Karpas-422 (cell line): ENCODE measurements around the gene FAM180A. TPM values are rescaled to one million over a fixed set of nuclear protein-coding genes. Genes with fewer than 3 reads are reported as not detected.

Experiments
- DNase-seq: peaks from one replicate; pipeline ENCODE4 v3.0.0-alpha.2; 2015
- H2AFZ ChIP-seq: fragments of 200-600 bp; sonication (generic); 2 replicates; pipeline ENCODE4 v1.6.1; 2014; ENCODE audit warnings: antibody characterized with exemption, low read length, mixed read lengths
- H3K27ac ChIP-seq: fragments of 200-600 bp; sonication (generic); 2 replicates; pipeline ENCODE4 v1.5.1; 2014; ENCODE audit warnings: mild to moderate bottlenecking, low read length, moderate library complexity
- H3K27me3 ChIP-seq: fragments of 200-600 bp; sonication (generic); 2 replicates; pipeline ENCODE4 v1.6.1; 2014; ENCODE audit warnings: low read length, mixed read lengths
- H3K36me3 ChIP-seq: fragments of 200-600 bp; sonication (generic); 2 replicates; pipeline ENCODE4 v1.6.1; 2014; ENCODE audit warnings: low read length, mixed read lengths; ENCODE audit not compliant: insufficient read depth
- H3K4me1 ChIP-seq: fragments of 200-600 bp; sonication (generic); 2 replicates; pipeline ENCODE4 v1.6.1; 2014; ENCODE audit warnings: mild to moderate bottlenecking, low read length, mixed read lengths
- H3K4me2 ChIP-seq: fragments of 200-600 bp; sonication (generic); 2 replicates; pipeline ENCODE4 v1.6.1; 2014; ENCODE audit warnings: low read length, low read depth, mild to moderate bottlenecking; ENCODE audit not compliant: poor library complexity, severe bottlenecking
- H3K4me3 ChIP-seq: fragments of 200-600 bp; sonication (generic); 2 replicates; pipeline ENCODE4 v1.5.1; 2014; ENCODE audit warnings: mild to moderate bottlenecking, antibody characterized with exemption, low read length, mixed read lengths
- H3K79me2 ChIP-seq: fragments of 200-600 bp; sonication (generic); 2 replicates; pipeline ENCODE4 v1.6.1; 2014; ENCODE audit warnings: mild to moderate bottlenecking, low read length, mixed read lengths
- H3K9ac ChIP-seq: fragments of 200-600 bp; sonication (generic); 2 replicates; pipeline ENCODE4 v1.6.0; 2014; ENCODE audit warnings: low read length
- H3K9me2 ChIP-seq: fragments of 200-600 bp; sonication (generic), shearing (Covaris generic); replicated peaks from 2 replicates; pipeline ENCODE4 v1.6.0; 2014; ENCODE audit warnings: mild to moderate bottlenecking, low read length, moderate library complexity; ENCODE audit not compliant: insufficient read depth
- H3K9me3 ChIP-seq: fragments of 300-700, 200-600 bp; sonication (generic); 2 replicates; pipeline ENCODE4 v1.6.1; 2014; ENCODE audit warnings: low read length, mixed read lengths
- H4K20me1 ChIP-seq: fragments of 200-600 bp; sonication (generic); 2 replicates; pipeline ENCODE4 v1.6.1; 2014; ENCODE audit warnings: mild to moderate bottlenecking, antibody characterized with exemption, low read length, low read depth; ENCODE audit not compliant: insufficient read depth
- total RNA-seq: library from RNA; depleted of rRNA; stranded (reverse); fragments of >200 nt; shearing (Covaris generic); gene quantifications from 2 replicates; pipeline ENCODE4 v1.2.3, GENCODE V29; 2014; ENCODE audit warnings: low replicate concordance

The FAM180A gene
- total RNA-seq, 1 experiment from 2014 or later: not detected

DNA sequence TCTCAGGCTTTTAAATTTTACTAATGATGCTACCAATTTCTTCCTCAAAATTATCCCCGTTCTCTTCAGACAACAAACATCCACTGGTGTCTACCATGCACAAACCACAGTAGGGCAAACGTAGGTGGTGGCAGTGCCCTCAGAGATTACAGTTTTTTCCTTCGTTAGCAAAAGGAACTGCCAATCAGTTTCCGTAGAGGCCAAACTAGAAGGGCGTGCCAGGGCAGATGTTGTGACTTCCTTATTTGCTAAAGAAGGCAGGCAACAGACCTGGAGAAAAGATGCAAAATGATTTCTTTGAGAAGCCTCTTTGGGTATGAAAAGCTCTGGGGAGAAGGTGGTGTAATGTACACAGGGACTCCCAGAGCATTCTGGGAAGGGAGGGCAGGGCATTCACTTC is 7.6 kb upstream of the FAM180A start:
- Histone ChIP-seq H3K79me2 (no peaks in the 10 kb centered on the region), H3K4me2 (no peak overlapping the region), H3K4me3 (no peak overlapping the region), H3K36me3 (no peaks in the 10 kb centered on the region), H3K9me3 (no peaks in the 10 kb centered on the region), H3K27ac (no peak overlapping the region), H3K4me1 (peaks cover 3% of the 10 kb centered on the region; the same call in 1 of the 2 replicates), H3K27me3 (no peaks in the 10 kb centered on the region), H4K20me1 (no peaks in the 10 kb centered on the region), H3K9me2 (no peaks in the 10 kb centered on the region), H2AFZ (no peak overlapping the region; the same call in 1 of the 2 replicates), H3K9ac (no peak overlapping the region)
- peak; percentile 48 for DNase-seq

DNA sequence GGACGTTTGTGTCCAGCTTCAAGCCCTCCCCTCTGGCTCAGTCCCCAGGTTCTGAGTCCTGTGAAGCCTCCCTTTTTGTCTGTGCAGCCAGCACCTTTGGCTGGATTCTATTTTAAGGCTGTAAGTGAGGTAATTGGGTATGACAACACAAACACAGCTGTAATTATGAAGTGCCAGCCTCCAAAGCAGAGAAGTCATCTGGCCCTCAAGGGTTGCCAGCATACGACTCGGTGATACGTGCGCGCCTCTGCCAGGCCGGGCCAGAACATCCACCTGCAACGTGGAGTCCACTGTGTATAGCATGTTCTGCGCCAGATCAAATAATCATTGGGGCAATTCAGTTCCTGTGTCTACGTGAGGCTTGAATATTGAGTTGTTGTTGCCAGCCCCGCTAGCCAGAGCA is 6.7 kb upstream of the FAM180A start:
- DNase-seq: no peak
- Histone ChIP-seq H3K9me3 (no peaks in the 10 kb centered on the region), H3K36me3 (no peaks in the 10 kb centered on the region), H4K20me1 (no peaks in the 10 kb centered on the region), H3K4me2 (no peak overlapping the region), H2AFZ (no peak overlapping the region), H3K79me2 (no peaks in the 10 kb centered on the region), H3K27ac (no peak overlapping the region), H3K27me3 (no peaks in the 10 kb centered on the region), H3K4me3 (no peak overlapping the region), H3K9ac (no peak overlapping the region), H3K4me1 (peaks cover 3% of the 10 kb centered on the region; the same call in 1 of the 2 replicates), H3K9me2 (no peaks in the 10 kb centered on the region)

DNA sequence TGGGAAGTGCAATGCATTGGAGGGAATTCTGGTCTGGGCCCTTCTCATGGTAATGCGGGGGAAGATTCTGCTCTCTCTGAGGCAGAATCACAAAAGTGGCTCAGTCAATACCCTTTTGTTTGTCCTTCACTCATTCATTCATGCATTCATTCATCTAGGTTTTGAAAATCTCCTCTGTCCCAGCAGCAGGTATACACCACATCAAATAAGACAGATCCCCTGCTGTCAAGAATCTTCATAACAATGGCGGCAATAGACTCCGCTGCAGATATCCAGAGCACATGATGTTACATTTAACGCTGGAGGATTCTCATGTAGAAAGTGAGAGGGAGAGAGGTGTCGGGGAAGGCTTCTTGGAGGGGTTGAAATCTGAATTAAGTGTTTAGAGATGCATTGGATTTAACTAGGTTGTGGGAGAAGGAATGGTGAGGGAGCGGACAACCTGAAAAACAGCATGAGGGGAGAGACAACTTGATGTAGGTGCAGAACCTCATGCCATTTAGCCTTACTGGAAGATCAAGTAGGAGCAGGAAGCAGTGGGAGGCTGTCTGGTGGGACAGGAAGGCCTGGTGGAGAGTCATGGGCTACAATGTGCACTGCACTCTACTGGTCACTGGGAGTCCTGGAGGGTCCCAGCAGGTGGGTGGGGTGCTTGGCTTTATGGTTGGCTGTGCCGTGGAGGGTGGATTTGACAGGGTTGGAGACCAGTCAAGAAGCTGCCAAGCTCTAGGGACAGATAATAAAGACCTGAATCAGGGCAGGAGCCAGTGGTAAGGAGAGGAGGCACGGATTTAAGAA is 5.2 kb upstream of the FAM180A start:
- Histone ChIP-seq H3K4me2 (no peak overlapping the region), H4K20me1 (no peaks in the 10 kb centered on the region), H3K36me3 (no peaks in the 10 kb centered on the region), H3K27ac (no peak overlapping the region), H3K79me2 (no peaks in the 10 kb centered on the region), H3K4me1 (peaks cover 3% of the 10 kb centered on the region; the same call in 1 of the 2 replicates), H3K9me3 (no peaks in the 10 kb centered on the region), H3K9ac (no peak overlapping the region), H3K4me3 (no peak overlapping the region), H2AFZ (no peak overlapping the region), H3K9me2 (no peaks in the 10 kb centered on the region), H3K27me3 (no peaks in the 10 kb centered on the region)
- no peak for DNase-seq

DNA sequence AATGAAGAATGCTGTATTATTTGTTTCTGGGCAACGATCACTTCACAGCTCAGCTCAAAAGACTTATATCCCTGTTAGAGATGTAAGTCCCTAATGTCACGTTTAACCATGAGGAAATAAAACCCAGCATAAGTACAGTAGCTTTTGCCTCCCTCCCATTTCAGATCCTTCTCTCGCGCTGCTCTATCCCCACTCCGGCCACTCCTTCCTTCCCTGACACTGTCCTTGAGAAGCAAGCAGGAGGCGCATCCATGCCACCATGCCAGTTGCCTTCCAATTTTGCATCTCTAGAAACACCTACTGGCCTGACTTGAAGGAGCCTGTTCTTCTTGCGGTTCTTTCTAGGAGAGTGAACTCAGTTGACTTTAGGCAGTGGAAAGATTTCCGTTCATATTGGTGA is 1.2 kb downstream of the FAM180A start:
- no peak for DNase-seq
- Histone ChIP-seq H4K20me1 (no peaks in the 10 kb centered on the region), H3K9me3 (no peaks in the 10 kb centered on the region), H3K79me2 (no peaks in the 10 kb centered on the region), H3K27me3 (no peaks in the 10 kb centered on the region), H3K36me3 (no peaks in the 10 kb centered on the region), H3K27ac (no peak overlapping the region), H3K4me2 (no peak overlapping the region), H3K4me1 (no peaks in the 10 kb centered on the region), H3K9ac (no peak overlapping the region), H2AFZ (no peak overlapping the region), H3K4me3 (no peak overlapping the region), H3K9me2 (no peaks in the 10 kb centered on the region)

DNA sequence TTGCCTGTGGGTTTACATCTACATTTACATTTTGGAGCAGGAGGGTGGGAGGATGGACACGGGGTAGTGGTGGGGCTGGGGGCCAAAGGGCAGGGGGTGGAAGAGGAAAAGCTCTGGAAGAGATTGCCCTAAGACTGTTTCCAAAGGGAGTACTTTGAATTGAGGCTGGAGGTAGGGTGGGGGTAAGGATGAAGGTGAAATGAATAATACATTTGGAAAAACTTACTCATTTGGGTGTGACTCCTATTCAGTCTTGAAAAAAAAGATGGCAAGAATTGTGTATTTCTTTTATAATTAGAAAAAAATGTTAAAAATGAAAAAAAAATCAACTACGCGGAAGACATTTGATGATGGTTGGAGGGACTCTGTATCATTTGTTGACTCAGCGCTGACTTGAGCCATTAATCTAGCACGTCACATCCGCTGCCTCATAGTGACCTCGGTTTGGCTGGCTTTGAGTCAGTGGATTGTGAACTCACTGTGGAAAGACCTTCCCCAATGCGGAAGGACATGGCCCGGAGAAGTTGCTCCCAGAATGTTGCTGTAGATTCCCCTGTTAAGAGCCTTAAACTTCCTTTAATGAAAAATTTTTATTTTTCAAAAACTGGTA is 2.8 kb downstream of the FAM180A start:
- Histone ChIP-seq H3K4me3 (no peak overlapping the region), H4K20me1 (no peaks in the 10 kb centered on the region), H3K4me1 (no peaks in the 10 kb centered on the region), H3K27ac (no peak overlapping the region), H3K36me3 (no peaks in the 10 kb centered on the region), H3K4me2 (no peak overlapping the region), H3K27me3 (no peaks in the 10 kb centered on the region), H3K9ac (no peak overlapping the region), H2AFZ (no peak overlapping the region), H3K79me2 (no peaks in the 10 kb centered on the region), H3K9me3 (no peaks in the 10 kb centered on the region), H3K9me2 (no peaks in the 10 kb centered on the region)
- no peak for DNase-seq

DNA sequence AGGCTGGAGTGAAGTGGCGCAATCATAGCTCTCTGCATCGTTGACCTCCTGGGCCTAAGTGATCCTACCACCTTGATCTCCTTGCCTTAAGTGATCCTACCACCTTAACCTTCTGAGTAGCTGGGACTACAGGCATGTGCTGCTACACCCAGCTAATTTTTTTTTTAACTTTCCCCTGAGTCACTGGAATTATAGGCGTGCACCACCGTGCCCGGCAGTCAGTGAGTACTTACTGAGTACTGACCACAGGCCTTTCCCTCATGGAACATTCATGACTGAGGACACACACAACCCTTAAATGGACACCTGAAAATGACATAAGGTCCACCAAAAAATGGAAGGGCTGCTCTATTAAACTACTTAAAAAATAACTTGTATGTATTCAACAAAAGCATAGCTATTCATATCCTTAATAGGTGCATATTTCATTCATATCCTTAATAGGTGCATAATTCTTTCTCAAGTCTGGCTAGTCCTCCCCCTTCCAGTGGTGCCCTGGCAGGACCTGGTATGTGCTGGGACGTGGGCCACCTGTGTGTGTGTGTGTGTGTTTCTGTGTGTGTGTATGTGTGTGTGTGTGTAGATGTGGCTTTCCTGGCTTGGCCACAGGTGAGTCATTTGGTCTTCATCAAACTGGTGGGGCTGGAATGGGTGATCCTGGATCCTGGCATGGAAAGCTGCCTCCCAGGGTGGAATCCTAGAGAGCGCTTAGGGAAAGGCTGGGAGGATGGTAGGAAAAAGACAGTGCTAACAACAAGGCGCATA is 3.5 kb downstream of the FAM180A start:
- H4K20me1 ChIP-seq: no peaks in the 10 kb centered on the region
- no peaks in the 10 kb centered on the region for H3K27me3 ChIP-seq
- no peak overlapping the region for H3K4me2 ChIP-seq
- H3K9me2 ChIP-seq: no peaks in the 10 kb centered on the region
- H3K9ac ChIP-seq: no peak overlapping the region
- H3K9me3 ChIP-seq: no peaks in the 10 kb centered on the region
- no peak overlapping the region for H3K4me3 ChIP-seq
- H3K4me1 ChIP-seq: no peaks in the 10 kb centered on the region
- H3K36me3 ChIP-seq: no peaks in the 10 kb centered on the region
- H2AFZ ChIP-seq: no peak overlapping the region
- DNase-seq: no peak
- no peaks in the 10 kb centered on the region for H3K79me2 ChIP-seq
- no peak overlapping the region for H3K27ac ChIP-seq

DNA sequence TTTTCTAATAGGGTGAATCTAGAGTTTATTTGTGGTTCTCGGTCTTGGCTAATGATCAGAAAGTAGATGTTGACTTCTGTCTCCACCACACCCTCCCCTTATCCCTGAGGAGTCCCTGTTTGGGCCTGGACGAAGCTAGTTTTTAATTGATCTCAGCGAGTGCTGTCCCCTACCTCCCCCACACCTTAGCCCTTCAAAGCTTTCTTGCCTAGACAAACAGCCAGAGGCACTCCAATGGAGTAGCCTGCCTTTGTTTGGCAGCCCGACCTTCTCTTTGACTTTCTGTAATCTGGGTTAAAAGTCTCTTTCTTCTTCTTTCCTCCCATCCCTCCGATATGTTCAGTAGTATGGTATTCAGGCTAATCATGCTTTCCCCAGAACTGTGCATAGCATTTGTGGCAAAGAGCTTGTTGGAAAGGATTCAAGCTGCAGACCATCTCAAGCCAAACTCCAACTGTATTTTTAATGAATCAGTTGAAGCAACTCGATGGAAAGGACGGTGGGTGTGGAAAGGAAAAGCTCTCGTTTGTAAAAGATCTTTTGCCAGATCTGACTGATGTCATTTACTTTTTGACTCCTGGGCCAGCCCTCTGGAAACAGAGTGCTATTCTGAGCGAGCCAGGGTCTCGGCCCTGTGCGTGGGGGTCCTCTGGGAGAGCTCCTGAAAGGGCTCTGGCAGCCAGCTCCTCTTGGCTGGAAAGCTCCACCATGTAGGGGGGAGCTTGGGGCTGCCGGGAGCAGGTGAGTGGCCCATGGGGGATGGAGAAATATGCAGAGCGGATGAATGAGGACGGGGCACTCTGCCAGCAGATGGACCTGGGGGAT is 4.5 kb downstream of the FAM180A start:
- Histone ChIP-seq H3K4me3 (no peak overlapping the region), H3K4me1 (no peaks in the 10 kb centered on the region), H4K20me1 (no peaks in the 10 kb centered on the region), H2AFZ (no peak overlapping the region), H3K36me3 (no peaks in the 10 kb centered on the region), H3K9me3 (no peaks in the 10 kb centered on the region), H3K9ac (no peak overlapping the region), H3K27me3 (no peaks in the 10 kb centered on the region), H3K9me2 (no peaks in the 10 kb centered on the region), H3K4me2 (no peak overlapping the region), H3K79me2 (no peaks in the 10 kb centered on the region), H3K27ac (no peak overlapping the region)
- no peak for DNase-seq
